ENCODE measurements around the gene HOXA10.

DNA sequence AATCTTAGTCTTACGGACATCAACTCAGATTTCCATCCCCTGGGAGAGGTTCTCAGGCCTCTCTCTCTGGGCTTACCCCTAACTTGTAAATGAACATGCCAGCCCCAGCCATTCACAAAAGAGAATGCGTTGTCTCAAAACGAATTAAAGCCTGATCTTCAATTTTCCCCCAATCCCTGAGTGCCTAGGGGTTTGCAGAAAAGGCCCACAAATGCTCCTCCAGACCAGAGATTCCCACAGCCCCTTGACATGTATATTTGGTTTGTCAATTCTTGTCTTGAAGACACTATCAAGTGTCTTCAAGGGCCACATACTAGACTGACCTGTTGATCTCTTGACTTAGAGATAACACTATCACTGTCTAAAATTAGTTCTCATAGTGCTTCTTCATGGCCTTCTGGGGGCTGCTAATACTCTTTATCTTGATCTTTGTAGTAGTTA lies 37.7 kb upstream of the HOXA10 start:
- TF ChIP-seq CTCF (IDR thresholded peaks at IDR 0.05): no peak
- no peak for TF ChIP-seq EP300 (IDR thresholded peaks at IDR 0.05)
- TF ChIP-seq POLR2AphosphoS5 (IDR thresholded peaks at IDR 0.05): no peak
